Rectal smooth muscle tissue (tissue), 1 donor: ENCODE measurements around the gene CD27.
A peak's percentile ranks its signal among the peaks of the same experiment; 100 is the strongest.
"Not testable (repeated sequence)": the region's sequence is repeated elsewhere in the genome, so short reads cannot be mapped to it uniquely, and the experiment has no call there.

Source experiments
- H3K27ac ChIP-seq: one replicate; pipeline ENCODE4 v1.7.0; 2013; ENCODE audit warnings: low read depth, low read length, inconsistent platforms
- H3K27me3 ChIP-seq: one replicate; pipeline ENCODE4 v1.7.0; 2013; ENCODE audit warnings: low read length; ENCODE audit not compliant: control insufficient read depth, insufficient read depth
- H3K36me3 ChIP-seq: one replicate; pipeline ENCODE4 v1.7.0; 2013; ENCODE audit warnings: low read length; ENCODE audit not compliant: control insufficient read depth, insufficient read depth
- H3K4me1 ChIP-seq: one replicate; pipeline ENCODE4 v1.7.0; 2013; ENCODE audit warnings: low read length; ENCODE audit not compliant: control insufficient read depth, insufficient read depth
- H3K4me3 ChIP-seq: one replicate; pipeline ENCODE4 v1.7.0; 2013; ENCODE audit warnings: low read length
- H3K9ac ChIP-seq: one replicate; pipeline ENCODE4 v1.7.0; 2013; ENCODE audit warnings: low read length

CD27 gene

DNA sequence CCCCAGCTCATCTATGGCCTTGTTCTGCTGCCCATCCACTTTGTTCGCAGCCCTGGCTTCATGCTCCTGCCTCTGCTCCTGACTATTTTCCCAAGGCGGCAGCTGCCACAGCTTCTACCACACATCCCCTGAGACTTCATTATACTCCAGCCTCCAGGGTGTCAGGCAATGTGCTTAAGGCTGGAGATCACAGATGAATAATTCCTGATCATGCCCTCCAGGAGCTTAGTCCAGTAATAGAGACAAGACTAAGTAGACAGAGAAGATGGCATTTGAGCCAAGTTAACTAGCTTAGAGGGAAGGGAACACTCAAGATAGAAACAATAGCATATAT is 14.2 kb downstream of the CD27 start:
- no peaks in the 10 kb centered on the region for H3K27me3 ChIP-seq
- H3K36me3 ChIP-seq = peaks cover 63% of the 10 kb centered on the region
- H3K27ac ChIP-seq = no peak overlapping the region

GRCh38 chr12:6460751-6461371 is 16.1 kb downstream of the CD27 start:
- peaks cover 2% of the 10 kb centered on the region for H3K4me1 ChIP-seq

More for the DNA sequence above, 14.2 kb downstream of the CD27 start:
- Histone ChIP-seq H3K9ac (no peak overlapping the region), H3K4me1 (no peaks in the 10 kb centered on the region), H3K4me3 (no peak overlapping the region)

DNA sequence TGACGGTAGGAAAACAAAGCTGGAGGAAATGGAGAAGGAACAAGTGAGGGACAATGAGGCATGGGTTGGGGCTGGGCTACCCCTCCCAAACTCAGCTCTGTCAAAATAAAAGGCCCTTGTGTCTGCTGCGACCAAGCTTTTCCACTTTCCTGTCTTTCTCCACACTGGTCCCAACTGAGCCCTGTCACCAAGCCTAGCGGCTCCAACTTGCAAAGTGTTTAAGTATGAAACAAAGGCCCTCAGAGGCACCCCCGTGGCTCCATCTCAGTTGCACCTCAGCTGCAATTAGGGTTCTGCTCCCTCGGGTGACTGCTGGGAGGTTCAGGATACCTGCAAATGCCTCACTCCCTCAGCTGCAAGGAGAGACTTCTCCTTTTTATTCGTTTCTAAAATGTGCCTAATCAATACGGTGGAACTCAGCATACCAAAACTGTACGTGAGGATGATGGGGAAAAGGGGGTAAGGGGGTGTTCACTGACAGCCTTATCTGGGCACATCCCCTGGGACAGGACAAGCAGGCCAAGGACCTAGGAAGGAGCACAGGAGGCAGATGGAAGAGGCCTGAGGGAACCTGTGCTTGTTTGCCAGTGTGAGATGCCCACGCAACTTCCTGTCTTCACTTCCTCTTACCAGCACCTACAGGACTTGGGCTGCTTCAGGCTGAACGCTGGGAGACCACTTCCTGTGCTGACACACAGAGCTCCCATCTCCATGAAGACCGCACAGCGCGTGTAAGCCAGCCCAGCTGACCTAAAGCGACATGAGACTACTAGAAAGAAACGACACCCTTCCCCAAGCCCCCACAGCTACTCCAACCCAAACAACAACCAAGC is 16.9 kb downstream of the CD27 start:
- Histone ChIP-seq H3K9ac (no peak overlapping the region), H3K4me1 (peaks cover 2% of the 10 kb centered on the region), H3K27me3 (no peaks in the 10 kb centered on the region), H3K36me3 (peaks cover 65% of the 10 kb centered on the region), H3K4me3 (no peak overlapping the region), H3K27ac (no peak overlapping the region)

More at GRCh38 chr12:6460751-6461371, 16.1 kb downstream of the CD27 start:
- Histone ChIP-seq H3K27ac (no peak overlapping the region), H3K27me3 (no peaks in the 10 kb centered on the region), H3K36me3 (peaks cover 65% of the 10 kb centered on the region), H3K4me3 (no peak overlapping the region), H3K9ac (no peak overlapping the region)

GRCh38 chr12:6462234-6462995 is 17.7 kb downstream of the CD27 start:
- Histone ChIP-seq H3K4me1 (peaks cover 2% of the 10 kb centered on the region), H3K36me3 (peaks cover 61% of the 10 kb centered on the region), H3K4me3 (no peak overlapping the region), H3K9ac (peak overlapping the region; percentile 10), H3K27me3 (no peaks in the 10 kb centered on the region), H3K27ac (no peak overlapping the region)

- Histone ChIP-seq H3K9ac (no peak overlapping the region), H3K36me3 (peaks cover 56% of the 10 kb centered on the region), H3K27me3 (no peaks in the 10 kb centered on the region), H3K4me1 (peaks cover 2% of the 10 kb centered on the region), H3K27ac (no peak overlapping the region), H3K4me3 (no peak overlapping the region)
These were observed 18.5 kb downstream of the CD27 start for GRCh38 chr12:6463216-6463615.

- peaks cover 2% of the 10 kb centered on the region for H3K4me1 ChIP-seq
- no peak overlapping the region for H3K27ac ChIP-seq
- H3K9ac ChIP-seq = no peak overlapping the region
- H3K36me3 ChIP-seq = peaks cover 50% of the 10 kb centered on the region
- no peak overlapping the region for H3K4me3 ChIP-seq
- no peaks in the 10 kb centered on the region for H3K27me3 ChIP-seq
These were observed 19.1 kb downstream of the CD27 start for GRCh38 chr12:6463858-6464257.

DNA sequence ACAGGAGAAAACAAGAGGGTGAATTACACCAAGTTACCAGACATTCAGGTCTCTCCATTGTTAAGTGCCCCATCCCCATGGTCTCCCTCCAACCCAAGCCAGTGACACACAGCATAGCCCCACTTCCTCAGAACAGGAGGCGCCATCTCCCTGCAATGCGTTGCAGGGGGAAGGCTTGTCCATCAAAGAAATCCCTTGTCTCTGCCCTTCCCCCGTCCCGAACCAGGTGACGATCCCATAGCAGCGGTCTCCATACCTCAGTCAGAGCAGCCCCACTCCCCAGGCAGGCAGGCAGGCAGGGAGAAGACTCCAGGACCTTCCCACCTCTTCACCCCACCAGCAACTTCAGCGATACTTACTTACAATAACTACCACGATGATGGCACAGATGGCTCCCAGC is 19.8 kb downstream of the CD27 start:
- no peak overlapping the region for H3K27ac ChIP-seq
- H3K4me3 ChIP-seq = no peak overlapping the region
- no peaks in the 10 kb centered on the region for H3K27me3 ChIP-seq
- peaks cover 8% of the 10 kb centered on the region for H3K4me1 ChIP-seq
- H3K36me3 ChIP-seq = peaks cover 45% of the 10 kb centered on the region
- no peak overlapping the region for H3K9ac ChIP-seq

- H3K4me1 ChIP-seq = peaks cover 9% of the 10 kb centered on the region
- H3K27ac ChIP-seq = no peak overlapping the region
- no peak overlapping the region for H3K9ac ChIP-seq
- H3K27me3 ChIP-seq = no peaks in the 10 kb centered on the region
- H3K4me3 ChIP-seq = no peak overlapping the region
- H3K36me3 ChIP-seq = peaks cover 41% of the 10 kb centered on the region
These were observed 20.9 kb downstream of the CD27 start for GRCh38 chr12:6465467-6466183.

- Histone ChIP-seq H3K4me1 (peaks cover 10% of the 10 kb centered on the region), H3K27ac (no peak overlapping the region), H3K27me3 (no peaks in the 10 kb centered on the region), H3K4me3 (no peak overlapping the region), H3K9ac (no peak overlapping the region), H3K36me3 (peaks cover 35% of the 10 kb centered on the region)
These were observed 21.4 kb downstream of the CD27 start for GRCh38 chr12:6466184-6466573.

DNA sequence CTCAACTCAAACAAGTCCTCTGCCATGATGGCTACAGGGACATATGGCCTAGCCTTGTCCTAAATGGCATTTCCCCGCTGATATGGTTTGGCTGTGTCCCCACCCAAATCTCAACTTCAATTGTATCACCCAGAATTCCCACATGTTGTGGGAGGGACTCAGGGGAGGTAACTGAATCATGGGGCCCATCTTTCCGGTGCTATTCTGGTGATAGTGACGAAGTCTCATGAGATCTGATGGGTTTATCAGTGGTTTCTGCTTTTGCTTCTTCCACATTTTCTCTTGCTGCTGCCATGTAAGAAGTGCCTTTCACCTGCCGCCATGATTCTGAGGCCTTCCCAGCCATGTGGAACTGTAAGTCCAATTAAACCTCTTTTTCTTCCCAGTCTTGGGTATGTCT is 22.0 kb downstream of the CD27 start:
- not testable (repeated sequence) for H3K4me3 ChIP-seq
- peaks cover 32% of the 10 kb centered on the region for H3K36me3 ChIP-seq

GRCh38 chr12:6467571-6468282 is 23.0 kb downstream of the CD27 start:
- H3K9ac ChIP-seq, H3K4me3 ChIP-seq, H3K27ac ChIP-seq, H3K27me3 ChIP-seq: not testable (repeated sequence)
- Histone ChIP-seq H3K4me1 (peaks cover 11% of the 10 kb centered on the region), H3K36me3 (peaks cover 22% of the 10 kb centered on the region)

More for the DNA sequence above, 22.0 kb downstream of the CD27 start:
- H3K4me1 ChIP-seq = peaks cover 11% of the 10 kb centered on the region
- H3K27ac ChIP-seq, H3K9ac ChIP-seq, H3K27me3 ChIP-seq: not testable (repeated sequence)

DNA sequence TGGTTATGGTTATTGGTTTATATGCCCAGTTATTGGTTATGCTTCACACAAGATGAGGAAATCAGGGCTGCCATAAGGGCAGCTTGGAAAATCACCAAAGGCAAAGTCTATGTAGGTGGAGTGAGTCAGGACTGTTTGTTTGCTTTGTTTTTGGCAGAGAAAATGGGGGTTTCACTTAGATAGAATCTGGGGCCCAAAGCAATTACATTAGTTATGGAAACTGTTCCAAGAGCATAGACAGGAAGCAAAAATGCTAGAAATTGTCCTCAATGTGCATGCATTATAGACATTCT is 23.5 kb downstream of the CD27 start:
- Histone ChIP-seq H3K4me1 (peaks cover 11% of the 10 kb centered on the region), H3K27me3 (no peaks in the 10 kb centered on the region), H3K36me3 (peaks cover 17% of the 10 kb centered on the region), H3K9ac (no peak overlapping the region), H3K4me3 (no peak overlapping the region), H3K27ac (no peak overlapping the region)
